GM18526 (cell line): ENCODE measurements around the gene ABCF2.

Source experiments
- POLR2A ChIP-seq: IDR thresholded peaks from 3 replicates; pipeline ENCODE4 v1.6.1; 2011; ENCODE audit not compliant: insufficient read length; ENCODE audit errors: extremely low read depth

Gene ABCF2

DNA sequence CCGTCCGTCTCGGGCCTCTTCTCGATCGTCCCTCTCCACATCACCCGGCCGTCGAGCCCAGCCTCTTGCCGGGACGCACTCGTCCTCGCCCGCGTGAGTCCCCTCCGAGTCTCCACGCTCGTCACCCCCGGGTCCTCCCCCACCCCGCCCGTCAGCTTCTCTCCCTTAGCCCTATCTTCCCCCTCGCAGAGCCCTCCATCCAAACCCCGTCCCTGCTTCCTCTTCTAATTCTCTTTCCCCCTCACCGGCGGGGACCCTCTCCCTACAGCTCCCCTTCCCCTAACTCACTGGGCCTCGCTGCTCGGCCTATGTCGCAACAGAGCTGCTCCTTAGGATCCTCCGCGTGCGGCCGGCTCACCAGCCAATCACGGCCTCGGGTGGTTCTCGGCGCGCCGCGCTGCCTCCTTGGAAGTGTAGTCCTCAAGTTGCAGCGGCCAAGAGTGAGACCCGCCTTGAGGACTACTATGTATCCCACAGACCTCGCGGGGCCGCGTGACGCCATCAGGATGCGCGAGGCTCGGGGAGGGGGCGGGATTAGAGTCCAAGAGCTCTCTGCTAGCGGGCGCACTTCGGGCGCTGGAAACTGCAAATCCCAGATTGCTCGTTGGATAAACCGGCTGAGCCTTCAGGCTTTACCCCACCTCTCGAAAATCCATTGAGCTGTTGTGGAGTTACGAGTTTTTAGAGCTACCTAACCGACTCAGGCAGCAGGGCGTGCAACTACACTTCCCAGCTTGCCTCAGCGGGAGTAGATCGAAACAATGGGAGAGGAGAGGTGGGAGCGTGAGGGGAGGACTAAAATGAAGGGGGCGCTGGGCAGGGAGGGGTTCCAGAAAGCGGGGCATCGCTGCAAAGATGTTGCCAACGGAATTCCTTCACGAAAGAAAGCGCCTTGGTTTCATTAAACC, at the start of gene ABCF2:
ABCF2 (minus strand) TSS at position 331 of the 908 bp plus-strand sequence. CDS start 747 bp downstream, outside the sequence.
- peak; percentile 60 for TF ChIP-seq POLR2A

GRCh38 chr7:151275813-151276577, 49.0 kb upstream of the ABCF2 start:
- no peak for TF ChIP-seq POLR2A

DNA sequence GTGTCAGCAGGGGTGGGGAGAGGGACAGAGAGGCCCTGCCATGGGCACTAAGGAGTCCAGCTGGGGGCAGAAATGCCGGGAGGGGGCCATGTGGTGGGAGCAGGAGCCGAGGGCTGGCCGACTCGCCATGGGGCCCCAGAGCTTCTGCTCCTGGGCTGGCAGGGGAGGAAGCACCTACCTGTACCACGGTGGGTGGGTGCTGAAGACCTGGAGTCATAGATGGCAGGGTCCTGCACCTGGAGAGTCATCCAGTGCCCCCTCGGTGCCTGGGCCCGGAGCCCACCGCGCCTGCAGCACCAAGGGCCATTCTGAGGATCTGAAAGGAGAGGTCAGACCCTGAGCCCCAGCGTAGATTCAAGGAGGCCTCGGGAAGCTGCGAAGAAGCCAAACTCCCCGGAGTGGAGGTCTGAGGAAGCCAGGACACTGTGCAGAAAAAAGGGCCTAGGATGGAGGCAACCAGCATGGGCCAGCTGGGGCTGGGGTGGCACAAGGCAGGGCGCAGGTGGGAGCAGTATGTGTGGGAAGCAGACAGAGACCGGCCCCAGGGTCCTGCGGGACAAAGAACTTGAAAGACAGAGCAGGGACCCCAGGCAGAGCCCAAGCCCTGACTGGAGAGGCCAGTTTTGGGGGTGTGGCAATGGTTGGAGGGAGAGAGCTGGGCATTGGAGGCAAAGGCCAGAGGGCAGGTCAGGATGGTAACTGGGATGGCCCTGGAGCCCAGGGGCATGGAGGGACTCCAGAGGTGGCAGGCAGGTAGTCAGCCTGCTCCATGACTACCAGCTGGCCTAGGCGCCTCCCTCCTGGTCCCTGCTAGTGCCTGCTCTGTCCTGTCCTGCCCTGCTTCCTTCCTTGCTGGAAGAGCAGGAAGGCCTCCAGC, 48.2 kb upstream of the ABCF2 start:
- TF ChIP-seq POLR2A = no peak

- TF ChIP-seq POLR2A = no peak
Measured at GRCh38 chr7:151274396-151274795, 47.4 kb upstream of the ABCF2 start.

GRCh38 chr7:151273651-151274390, 46.8 kb upstream of the ABCF2 start:
- TF ChIP-seq POLR2A = no peak

GRCh38 chr7:151272877-151273276, 45.9 kb upstream of the ABCF2 start:
- no peak for TF ChIP-seq POLR2A

GRCh38 chr7:151272405-151272804, 45.4 kb upstream of the ABCF2 start:
- no peak for TF ChIP-seq POLR2A

DNA sequence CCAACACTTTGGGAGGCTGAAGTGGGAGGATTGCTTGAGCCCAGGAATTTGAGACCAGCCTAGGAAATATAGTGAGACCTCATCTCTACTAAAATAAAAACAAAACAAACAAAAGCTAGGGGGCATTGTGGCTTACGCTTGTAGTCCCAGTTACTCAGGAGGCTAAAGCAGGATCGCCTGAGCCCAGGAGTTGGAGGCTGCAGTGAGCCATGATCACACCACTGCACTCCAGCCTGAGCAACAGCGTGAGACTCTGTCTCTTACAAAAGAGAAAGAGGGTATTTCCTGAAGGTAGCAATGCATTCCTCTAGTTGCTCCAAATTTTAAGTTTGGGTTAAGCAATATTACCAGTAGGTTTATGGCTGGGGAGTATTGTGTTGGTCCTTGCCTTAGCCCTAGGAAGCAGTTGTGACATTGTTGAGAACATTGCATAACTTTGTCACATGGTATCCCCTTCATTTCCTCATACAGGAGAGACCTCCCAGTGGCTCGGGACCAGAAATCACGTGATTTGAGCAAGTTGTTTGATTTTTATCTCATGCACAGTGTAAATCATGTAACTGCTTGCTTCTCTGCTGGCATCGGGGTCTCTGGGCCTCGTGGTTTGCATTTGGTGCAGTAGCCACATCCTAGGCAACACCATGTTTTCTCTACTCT, 44.8 kb upstream of the ABCF2 start:
- TF ChIP-seq POLR2A = no peak

DNA sequence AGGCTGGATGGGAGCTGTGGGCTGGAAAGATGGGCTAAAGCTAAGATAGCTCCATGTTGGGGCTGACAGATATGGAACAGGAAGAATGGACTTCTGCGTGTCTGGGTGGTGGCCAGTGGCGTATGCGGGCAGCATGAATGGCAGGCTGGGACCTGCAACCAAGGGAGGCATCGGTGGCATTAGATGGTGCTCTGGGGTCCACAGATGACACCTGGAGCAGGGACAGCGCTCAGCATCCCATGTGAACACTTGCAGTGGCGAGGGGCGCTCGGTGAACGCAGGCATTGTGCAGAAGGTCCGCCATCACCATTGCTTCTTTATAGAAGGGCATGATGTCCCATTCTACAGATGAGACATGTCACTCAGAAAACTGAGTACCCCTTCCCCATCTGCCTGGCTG, 42.5 kb upstream of the ABCF2 start:
- no peak for TF ChIP-seq POLR2A

DNA sequence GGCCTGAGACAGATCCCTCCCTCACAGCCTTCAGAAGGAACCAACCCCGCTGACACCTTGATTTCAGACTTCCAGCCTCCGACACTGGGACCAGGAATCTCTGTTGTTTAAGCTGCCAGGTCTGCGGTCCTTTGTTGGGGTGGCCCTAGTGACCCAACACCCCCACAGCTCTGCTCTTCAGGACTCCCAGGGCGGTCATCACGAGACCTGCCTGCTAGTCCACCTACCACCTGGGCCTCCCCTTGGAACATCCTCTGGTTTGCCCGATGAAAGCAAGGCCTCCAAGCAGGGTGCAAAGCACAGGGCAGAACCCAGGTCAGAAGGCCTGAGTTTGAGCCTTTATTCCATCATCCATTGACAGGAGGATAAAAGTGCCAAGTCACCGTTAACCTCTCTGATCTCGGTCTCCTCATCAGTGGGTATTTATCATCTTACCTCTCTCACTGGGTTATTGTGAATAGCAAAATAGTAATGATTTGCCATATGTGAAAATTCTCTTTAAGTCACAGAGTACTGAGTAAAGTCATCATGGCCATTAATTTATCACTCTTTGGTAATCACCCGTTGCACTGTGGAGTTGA, 38.4 kb upstream of the ABCF2 start:
- no peak for TF ChIP-seq POLR2A

DNA sequence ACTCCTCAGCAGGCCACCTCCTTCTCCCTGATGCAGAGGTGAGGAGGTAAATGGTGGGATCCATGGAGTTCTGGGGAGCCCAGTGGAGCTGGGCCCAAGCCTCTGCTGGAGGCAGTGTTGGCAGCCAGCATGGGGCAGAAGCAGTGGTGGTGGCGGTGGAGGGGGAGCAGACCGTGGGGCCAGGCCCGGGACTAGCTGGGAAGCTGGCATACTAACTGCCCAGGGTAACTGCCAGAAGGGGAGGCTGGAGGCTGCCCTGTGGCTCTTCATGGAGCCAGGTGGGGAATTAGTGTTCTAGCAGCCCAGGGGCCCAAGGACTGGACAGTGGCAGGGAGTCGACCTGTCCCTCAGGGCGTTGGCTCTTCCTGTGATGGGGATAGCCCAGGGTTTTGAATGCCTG, 37.6 kb upstream of the ABCF2 start:
- no peak for TF ChIP-seq POLR2A

- no peak for TF ChIP-seq POLR2A
Measured at GRCh38 chr7:151261529-151261928, 34.5 kb upstream of the ABCF2 start.

DNA sequence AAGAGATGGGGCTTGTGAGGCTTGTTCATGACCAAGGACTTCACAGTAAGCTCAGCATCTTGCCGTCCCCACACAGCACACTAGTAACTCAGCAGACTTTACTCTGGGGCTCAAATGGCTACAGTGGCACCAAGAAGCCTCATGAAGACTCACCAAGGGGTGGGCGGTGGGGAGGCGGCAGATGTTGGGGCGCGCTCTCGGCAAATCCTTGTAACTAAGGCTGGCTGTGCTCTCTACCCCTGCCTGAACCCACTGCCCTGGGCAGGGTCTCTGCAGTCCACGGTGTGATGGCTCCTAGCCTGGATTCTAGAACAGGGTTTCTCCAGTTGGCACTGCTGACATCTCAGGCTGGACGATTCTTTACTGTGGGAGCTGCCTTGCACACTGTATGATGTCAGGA, 33.9 kb upstream of the ABCF2 start:
- no peak for TF ChIP-seq POLR2A

GRCh38 chr7:151260471-151260870, 33.5 kb upstream of the ABCF2 start:
- TF ChIP-seq POLR2A = no peak
